CD4-positive, alpha-beta T cell treated with Interleukin-6 for 4 hours (primary cell): ENCODE results near the gene RPS6KA3.

Experiments used
- DNase-seq: peaks from one replicate; pipeline ENCODE4 v3.0.0-alpha.2; 2020; ENCODE audit warnings: mixed read lengths

RPS6KA3 gene

DNA sequence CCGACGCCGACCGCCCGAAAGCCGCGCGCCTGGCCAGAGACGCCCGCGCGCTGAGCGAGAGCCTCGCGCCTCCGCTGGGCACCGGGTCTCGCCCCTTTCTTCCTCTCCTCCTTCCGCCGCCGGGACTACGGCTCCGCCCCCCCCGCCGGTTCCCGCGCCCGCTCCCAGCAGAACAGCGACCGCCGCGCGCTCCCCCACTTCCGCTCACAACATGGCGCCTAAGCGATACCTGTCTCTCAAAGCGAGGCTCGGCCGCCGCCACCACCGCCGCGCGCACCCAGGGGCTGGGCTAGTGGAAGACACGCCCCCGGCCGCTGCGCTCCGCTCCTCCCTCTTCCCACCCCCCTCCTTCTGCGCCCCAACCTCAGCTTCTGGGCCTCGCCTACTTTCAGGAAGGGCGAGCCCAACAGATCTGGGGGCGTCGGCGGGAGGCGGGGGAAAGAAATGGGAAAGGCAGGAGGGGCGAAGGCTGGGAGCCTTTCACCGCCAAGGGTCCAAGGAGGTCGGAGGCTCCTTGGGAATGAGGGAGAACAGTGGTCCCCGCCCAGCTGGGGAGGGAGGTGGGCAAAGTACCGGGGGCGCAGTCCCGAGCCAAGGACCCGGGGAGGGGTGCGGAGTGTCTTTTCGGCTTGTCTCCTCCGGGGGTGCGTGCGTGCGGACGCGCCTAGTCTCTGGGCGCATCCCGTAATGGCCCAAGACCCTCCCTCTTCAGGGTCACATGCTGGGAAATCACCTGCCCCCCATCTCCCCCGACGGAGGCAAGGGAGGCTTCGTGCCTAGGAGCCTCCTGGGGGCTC, at the start of gene RPS6KA3:
Gene RPS6KA3 (minus strand): TSS at position 100 of the 797 bp plus-strand sequence. CDS start 277 bp downstream, outside the sequence.
- DNase-seq: peak; percentile 90

DNA sequence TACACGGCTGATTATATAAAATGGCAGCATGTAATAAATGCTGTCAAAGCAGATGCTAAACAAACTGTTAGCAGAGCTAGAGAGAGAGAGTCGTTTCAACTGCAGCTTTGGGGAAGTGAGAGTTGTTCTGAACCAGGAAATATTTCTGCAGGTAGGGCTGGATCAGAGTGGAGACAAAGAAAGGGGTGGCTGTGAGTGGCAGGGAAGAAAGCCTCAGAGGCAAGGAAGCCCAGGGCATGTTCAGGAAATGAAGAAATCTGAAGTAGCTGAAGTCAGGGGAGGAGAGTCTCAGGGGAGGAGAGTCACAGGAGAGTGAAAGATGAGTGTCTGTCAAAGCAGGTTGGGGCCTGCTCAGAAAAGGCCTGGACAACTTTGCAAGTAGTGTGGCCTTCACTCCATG, 48.4 kb upstream of the RPS6KA3 start:
- no peak for DNase-seq

DNA sequence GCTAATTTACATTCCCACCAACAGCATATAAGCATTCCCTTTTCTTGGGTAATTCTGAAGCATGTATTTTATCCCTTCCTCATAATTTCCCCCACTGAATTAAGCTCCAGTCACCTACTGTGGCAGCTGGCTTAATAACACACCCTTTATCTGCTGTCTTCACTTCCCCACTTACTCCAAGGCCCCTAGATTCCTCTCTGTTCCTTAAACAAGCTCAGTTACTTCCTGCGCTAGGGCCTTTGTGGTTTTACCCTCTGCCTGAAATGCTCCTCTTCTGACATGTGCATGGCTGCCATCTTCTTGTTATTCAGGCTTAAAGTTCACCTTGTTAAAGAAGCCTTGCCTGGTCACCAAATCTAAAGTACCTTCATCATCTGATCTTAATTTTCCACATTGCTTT, 47.2 kb upstream of the RPS6KA3 start:
- no peak for DNase-seq

DNA sequence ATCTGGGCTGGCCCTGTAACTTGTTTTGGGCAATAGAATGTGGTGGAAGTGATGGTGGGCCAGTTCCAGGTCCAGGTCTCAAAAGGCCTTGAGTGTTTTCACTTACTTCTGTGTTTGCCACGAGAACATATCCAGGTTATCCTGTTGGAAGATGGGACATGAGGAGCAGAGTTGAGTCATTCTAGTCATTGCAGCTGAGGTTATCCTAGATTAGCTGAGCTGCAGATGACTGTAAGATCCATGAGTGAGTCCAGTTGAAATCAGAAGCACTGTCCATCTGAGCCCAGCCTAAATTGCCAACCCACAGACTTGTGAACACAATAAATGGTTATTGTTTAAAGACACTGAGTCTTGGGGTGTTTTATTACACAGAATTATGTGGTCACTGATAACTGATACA, 45.3 kb upstream of the RPS6KA3 start:
- no peak for DNase-seq

DNA sequence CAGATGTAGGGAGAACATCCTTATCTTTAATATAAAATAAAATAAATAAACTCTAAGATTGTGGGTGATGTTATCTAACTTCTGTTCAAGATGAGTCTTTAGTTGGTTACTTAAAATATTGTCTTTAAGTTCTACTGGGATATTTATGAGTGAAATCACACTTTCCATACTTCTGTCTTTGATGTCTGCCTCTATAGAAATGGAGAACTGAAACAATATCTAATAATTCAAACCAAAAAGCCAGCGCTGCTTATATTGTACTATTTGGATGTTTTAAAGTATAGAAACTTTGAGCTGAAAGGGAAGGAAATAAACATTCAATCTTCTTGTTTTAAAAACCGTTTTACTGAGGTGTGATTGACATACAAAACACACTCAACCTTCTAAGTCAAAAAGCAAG, 44.8 kb upstream of the RPS6KA3 start:
- no peak for DNase-seq

DNA sequence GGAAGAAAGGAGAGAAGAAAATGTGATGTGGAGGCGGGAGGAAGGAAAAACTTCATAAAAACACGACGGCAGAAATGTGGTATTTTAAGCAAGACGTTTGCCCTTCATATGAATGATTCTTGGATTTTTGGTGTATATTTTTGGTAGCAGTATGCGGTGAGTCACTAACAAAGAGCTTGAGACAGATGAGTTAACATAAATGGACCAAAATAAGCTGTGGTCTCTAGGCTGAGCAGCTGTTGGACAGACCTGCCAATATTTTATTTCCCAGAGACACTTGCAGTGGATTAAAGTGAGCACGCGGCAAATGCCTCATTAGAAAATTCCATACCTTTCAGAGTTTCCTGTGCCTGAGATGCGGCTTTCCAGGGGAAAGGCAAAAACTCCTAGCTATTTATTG, 43.1 kb upstream of the RPS6KA3 start:
- no peak for DNase-seq

DNA sequence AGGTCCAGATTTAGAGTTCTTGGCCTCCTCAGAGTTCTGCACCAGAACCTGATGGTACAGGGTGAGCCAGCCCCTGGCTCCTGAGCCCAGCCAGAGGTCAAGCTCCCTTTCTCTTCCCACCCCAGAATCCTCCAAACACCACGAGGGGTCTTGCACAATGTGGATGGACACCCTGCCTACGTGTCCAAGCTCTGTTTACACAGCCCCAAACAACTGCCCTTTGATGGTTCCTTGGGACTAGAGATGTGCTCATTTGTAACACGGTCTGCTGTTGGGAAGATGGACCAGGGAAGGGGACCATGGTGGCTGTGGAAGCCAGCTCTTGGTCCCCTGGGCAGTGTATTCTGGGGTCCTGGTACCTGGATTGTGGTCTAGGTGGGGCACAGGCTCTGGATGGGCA, 40.0 kb upstream of the RPS6KA3 start:
- DNase-seq: no peak

DNA sequence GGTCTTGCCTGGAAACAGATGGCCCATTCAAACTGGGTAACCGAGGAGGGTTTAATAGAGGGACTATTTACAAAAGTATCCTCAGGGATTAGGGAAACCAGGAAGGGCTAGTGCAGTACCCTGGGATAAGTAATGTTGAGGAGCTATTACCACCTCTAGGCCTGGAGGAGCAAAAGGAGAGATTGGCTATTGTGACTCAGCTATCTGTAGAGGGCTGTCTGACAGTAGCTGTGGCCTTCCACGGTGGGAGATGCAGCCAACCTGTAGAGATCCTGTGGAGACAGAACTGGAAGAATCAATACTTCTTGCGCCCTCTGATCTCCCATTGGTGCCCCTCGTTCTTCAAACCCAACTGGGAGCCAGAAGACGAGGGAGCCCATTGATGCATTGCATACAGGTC, 34.1 kb upstream of the RPS6KA3 start:
- no peak for DNase-seq

DNA sequence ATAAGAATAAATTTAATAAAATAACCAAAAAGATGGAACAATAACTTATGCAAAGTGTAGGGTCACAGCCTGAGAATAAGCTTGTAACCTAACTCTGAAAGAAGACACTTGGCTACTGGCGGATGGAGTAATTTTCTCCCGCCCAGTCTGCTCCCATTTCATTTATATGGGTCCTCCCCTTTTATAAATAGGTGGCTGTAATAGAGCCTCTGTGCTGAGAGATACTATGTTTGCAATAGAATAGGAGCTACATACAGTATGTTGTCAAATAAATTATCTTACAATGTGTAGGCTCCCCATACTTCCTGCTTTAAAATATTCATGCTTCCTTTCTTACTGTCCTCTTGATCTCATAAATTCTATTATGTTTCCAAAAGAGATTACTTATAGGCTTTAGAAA, 28.2 kb upstream of the RPS6KA3 start:
- no peak for DNase-seq

DNA sequence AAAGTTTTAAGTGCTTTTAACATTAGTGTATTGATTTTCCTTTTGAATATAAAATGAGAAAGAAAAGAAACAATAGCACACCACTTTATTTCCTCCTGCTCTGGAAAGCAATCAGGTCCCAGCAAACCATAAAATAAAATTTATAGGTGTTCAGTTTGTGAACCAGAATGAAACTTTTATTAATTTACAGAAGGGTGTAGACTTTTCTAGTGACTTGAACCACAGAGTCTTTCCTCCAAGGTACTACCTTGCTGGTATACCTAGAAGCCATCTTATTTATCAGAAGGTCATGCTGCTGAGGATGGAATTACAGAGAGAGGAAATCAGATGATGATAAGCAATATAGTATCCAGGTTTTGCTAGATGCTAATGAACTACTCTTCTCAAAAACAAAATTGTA, 27.6 kb upstream of the RPS6KA3 start:
- no peak for DNase-seq

DNA sequence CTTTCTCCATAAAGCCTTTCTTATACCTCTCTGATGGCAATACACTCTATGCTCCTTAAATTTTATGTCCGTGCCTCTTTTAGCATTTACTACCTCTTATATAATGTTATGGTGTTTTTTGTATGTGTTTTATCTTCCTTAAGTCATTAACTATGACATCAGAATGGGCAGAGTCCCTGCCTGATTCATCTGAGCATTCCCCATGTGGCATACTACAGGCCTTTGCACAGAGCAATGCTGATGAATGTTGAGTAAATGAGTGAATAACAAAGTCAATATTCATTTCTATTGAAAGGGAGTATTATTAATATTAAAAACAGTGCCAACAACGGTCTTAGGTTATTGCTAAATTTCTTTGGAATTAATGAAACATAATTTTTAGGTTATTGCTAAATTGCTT, 18.8 kb upstream of the RPS6KA3 start:
- no peak for DNase-seq

DNA sequence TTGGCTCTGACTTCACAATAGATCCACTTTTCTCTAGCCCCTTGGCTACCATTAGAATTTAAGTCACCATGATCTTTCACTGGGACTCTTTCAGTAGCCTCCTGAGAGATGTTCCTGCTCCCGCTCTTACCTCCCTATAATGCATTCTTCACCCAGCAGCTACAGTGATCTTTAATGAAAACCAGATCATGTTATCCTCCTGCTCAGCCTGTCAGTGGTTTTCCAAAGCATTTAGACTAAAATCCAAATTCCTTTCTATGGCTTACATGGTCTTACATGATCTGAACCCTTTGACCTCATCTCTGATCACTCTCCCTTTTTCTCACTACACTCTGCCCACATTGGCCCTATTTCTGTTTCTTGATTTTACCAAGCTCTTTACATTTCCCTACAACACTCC, 18.3 kb upstream of the RPS6KA3 start:
- DNase-seq: no peak

DNA sequence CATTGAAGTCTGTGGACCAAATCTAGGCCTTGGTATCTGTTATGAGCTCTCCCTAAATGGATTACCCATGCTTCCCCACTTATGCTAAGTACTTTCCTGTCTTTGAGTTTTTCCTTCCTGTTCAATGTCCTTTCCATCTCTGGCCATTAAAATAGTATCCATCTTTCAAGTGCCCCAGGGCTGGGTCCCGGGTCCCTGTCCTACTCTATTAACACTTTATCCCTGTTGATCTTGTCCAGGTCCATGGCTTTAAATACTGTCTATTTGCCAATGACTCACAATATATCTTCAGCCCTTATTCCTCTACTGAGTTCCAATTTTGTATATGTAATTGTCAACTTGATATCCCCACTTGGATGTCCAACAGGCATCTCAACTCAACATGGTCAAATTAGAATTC, 17.7 kb upstream of the RPS6KA3 start:
- DNase-seq: no peak

DNA sequence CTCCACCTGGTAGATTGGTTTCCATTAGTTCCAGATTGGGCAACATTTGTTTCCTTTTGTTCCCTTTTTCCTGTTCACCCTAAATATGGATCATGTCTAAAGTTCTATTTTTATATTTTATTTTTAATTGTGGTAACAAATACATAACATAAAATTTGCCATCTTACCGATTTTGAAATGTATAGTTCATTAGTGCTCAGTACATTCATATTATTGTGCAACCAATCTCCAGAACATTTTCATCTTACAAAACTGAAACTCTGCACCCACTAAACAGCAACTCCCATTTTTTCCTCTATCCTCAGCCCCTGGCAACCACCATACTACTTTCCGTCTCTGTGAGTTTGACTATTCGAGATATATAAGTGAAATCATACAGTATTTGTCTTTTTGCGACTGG, 14.2 kb upstream of the RPS6KA3 start:
- DNase-seq: no peak

DNA sequence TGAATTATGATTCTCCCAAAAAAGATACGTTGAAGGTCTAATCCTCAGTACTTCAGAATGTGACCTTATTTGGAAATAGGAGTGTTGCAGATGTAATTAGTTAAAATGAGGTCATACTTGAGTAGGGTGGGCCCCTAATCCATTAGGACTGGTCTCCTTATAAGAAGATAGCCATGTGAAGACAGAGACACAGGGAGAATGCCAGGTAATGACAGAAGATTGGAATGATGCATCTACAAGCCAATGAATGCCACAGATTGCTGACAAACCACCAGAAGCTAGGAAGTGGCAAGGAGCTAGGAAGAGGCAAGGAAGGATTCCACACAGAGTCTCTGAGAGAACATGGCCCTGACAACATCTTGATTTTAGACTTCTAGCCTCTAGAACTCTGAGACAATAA, 7.4 kb upstream of the RPS6KA3 start:
- DNase-seq: no peak

DNA sequence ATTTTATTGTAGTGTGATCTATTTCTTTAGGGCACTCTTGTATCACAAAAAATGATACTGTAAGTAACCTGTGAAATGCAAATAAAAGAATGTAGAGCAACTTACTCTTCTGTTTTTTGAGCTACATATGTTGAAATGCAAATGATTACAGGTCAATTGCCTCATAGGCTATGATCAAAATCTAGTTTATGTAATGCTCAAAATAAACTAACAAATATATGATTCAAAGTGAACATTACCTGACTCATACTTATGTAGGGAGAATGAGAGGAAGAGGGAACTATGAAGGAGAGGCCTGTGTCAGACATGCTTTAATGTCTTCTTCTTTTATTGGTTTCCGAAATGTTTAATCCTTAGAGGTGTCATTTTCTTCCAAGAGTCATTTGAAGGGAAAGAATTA, 5.0 kb upstream of the RPS6KA3 start:
- no peak for DNase-seq

DNA sequence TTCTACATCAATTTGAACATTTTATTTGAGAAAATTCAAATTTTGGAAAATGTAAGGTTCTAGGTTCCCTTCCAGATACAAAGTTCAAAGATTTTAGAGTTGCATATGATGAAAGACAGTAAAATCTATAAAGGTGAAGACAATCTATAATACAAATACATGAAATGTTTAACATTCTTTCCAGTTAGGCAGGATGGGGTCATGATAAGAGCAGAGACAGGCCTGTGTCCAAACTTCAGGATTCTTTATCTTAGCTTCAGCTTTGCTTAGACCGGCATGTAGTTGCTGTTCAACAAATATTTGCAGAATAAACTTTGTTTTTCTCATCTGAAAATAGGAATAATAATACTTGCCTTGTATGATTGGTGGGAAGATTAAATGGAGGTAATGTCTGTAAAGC, 4.5 kb upstream of the RPS6KA3 start:
- DNase-seq: no peak

DNA sequence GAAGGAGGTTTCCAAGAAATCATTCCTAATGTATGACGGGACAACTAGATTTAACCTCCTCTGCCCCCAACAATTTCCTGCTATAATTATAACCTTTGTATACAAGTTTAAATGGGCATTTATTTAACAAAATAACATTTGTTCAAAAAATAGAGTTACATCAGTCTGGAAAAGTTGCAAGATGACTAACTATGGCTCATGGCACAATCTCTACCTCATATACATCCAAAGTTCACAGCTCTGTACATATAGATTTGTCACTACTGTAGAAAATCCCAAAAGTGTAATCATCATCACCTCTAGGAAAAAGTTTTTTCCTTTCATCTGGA, 3.8 kb upstream of the RPS6KA3 start:
- DNase-seq: no peak

DNA sequence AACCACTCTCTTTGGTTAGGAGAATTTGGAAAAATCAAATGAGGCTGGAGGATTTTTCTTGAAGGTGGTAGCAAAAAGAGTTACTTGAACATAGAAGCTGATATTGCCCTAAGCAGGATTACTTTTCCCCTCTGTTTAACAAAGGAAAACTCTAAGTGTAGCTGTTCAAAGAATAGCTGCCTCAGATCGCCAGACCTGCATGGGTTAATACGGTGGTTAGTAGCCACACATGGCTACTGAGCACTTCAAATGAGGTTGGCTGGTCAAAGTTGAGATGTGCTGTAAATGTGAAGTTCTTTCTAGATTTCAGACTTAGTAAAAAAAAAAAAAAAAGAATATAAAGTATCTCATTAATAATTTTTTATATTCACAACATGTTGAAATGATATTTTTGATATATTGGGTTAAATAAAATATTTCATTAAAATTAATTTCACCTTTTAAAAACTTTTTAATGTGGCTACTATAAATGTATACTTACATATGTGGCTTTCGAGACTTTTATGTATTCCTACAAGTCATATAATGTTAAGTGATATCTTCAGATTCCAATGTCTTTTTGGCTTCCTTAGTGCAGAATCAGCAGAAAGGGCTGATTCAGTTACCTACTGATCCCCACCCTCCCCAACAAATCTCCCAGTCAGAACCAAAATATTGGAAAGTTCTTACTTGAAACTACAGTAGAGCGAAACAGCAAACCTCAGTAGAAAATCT, 3.3 kb upstream of the RPS6KA3 start:
- no peak for DNase-seq

DNA sequence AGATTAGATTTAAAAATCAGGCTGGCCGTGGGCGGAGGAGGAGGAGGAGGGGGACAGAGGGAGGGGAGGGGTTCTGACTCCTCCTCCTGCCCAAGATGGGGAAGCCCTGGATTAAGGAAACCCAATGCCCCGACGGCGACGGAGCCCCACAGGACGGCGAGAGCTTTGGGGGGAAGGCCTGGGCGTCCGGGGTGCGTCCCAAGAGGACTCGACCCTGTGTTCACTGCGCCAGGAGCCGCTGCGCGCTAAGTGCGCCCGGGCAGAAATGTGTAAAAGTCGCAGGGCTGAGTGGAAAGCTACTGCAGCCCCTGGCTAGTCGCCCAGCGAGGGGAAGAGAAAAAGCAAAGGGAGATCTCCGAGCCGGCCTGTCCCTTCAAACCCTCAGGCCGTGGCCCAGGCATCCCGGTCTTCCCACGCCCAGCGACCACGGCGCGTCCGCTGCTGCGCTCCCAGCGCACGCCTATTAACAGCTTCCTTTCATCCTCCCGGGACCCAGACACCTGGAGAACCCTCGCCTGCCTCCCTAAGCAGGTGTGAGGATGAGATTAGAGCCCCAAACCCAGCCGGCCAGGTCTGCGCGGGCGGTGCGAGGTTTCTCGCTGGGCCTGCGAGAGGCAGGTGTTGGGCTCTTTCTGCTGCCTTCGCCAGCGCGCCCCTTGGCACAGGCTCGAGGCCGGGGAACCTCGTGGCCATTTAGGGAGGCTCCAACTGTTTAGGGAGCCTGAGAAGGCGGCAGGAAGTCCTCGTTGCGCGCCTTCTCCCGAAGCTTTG, 1.4 kb upstream of the RPS6KA3 start:
- peak; percentile 32 for DNase-seq

DNA sequence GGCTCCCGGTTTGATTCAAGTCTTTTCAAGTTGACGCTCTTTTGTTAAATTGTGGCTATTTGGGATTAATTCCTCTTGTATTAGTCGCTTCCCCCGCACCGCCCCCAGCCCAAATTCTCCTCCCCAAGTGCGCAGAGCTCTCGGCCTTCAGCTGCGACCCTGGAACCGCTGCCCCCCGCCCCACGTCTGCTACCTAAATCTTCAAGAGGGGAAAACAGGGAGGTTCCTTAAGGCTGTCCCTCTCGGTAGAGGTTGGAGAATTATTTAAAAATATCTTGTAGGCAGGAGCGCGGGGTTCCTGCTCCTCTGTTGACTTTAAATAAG, 860 bp upstream of the RPS6KA3 start:
- DNase-seq: no peak

DNA sequence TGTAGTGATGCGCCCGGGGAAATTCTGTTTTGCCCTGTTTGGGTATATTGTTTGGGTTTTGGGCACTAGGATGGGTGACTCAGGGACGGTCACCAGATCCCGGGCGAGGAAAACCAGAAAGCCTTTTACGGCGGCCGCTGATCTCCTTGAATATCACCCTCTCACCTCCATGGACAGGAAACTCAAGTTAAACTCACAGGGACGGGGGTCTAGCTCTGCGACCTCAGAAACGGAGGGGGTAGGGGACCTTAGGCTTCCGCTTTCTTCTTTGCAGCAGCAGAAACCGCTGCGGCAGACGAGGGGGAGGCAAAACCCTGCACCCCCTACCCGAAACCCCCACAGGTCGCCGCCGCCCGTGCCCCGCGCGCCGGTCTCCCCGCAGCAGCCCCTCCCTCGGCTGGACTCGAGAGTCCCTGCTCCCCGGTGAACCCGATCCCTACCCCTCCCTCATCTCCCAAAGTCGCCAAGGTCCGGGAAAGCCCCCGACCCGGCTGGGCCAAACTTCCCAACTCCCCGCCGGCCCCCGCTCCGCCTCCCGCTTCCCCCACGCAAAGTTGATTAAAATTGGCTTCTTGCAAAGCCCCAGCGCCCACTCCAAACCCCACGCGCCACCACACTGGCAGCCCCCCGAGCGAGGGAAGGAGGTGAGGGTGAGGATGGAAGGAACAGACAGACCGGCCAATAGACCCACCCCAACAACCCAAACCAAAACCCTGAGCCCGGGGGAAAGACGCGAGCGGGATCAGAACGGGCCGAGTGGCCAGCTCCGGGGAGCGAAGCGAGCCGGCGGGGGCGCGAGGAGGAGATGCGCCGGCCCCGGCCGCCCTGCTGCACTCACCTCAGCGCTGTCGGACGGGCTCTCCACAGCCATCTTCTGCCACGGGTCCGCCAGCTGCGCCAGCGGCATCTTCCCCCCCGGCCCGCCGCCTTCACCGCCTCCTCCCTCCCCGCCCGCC, 705 bp downstream of the RPS6KA3 start:
- peak; percentile 35 for DNase-seq

DNA sequence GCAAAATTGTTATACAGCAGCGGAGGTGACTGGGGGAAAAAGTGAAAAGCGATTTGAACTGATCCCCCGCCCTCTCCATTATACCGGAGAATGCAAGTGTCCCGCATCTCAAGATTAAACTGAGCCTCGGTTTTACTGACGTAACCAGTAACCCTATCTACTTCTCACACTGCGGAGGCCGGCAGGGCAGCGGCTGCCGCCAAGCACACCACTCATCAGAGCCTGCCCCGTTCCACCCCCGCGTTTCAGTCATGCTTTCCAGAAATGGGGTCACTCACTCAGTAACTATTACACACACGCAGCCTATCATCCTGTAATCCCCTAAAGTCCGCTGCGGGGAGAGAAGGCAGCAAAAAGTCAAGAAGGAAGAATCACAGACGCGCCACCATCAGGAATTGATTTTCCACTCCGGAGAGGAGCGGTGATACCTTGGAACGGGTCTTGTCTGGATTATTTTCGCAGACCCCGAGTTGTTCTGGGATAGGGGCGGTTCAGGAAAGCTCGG, 1.4 kb downstream of the RPS6KA3 start:
- peak; percentile 56 for DNase-seq
